ENCODE data around the gene BCL11B. TPM values are rescaled to one million over a fixed set of nuclear protein-coding genes. Genes with fewer than 3 reads are reported as not detected.

Gene BCL11B
- total RNA-seq, 4 donors from 2014 or later: 39.1 to 74.3 (median 51.7) TPM

GRCh38 chr14:99258341-99258861, 13.6 kb downstream of the BCL11B start:
- 8 to 9% methylated on average over 8 of the region's 8 CpGs for WGBS, 2 donors
- peak in 1 of 2 donors; percentile 87 for DNase-seq (ENCODE audit: low spot score in 2 of 2)
- no peak overlapping the region for H3K4me3 ChIP-seq (ENCODE audit: low read depth, poor library complexity, severe bottlenecking)
- intact Hi-C loops (cut with DNase I; ENCODE audit: low total_unique reads): no loop called here
- TF ChIP-seq CTCF (IDR thresholded peaks at IDR 0.05): no peak
- TF ChIP-seq POLR2A (IDR thresholded peaks at IDR 0.05): no peak

GRCh38 chr14:99257673-99258221, 14.2 kb downstream of the BCL11B start:
- H3K4me3 ChIP-seq (ENCODE audit: low read depth, poor library complexity, severe bottlenecking): no peak overlapping the region
- TF ChIP-seq POLR2A (IDR thresholded peaks at IDR 0.05) (no peak), CTCF (IDR thresholded peaks at IDR 0.05) (no peak)
- intact Hi-C loops (cut with DNase I; ENCODE audit: low total_unique reads): no loop called here
- no peak for DNase-seq (ENCODE audit: low spot score in 2 of 2)
- WGBS, 2 donors: 52 to 60% methylated on average over 15 to 16 of the region's 16 CpGs

GRCh38 chr14:99257122-99257672, 14.8 kb downstream of the BCL11B start:
- no peak for TF ChIP-seq CTCF (IDR thresholded peaks at IDR 0.05)
- no peak for TF ChIP-seq POLR2A (IDR thresholded peaks at IDR 0.05)
- no peak overlapping the region for H3K4me3 ChIP-seq (ENCODE audit: low read depth, poor library complexity, severe bottlenecking)
- 85 to 93% methylated on average over 9 to 14 of the region's 14 CpGs for WGBS, 2 donors
- no peak for DNase-seq (ENCODE audit: low spot score in 2 of 2)
- intact Hi-C loops (cut with DNase I; ENCODE audit: low total_unique reads): no loop called here

GRCh38 chr14:99256483-99256874, 15.5 kb downstream of the BCL11B start:
- intact Hi-C loops (cut with DNase I; ENCODE audit: low total_unique reads): no loop called here
- 49% methylated on average over 3 to 5 of the region's 5 CpGs for WGBS, 2 donors

GRCh38 chr14:99255621-99256482, 16.1 kb downstream of the BCL11B start:
- WGBS, 2 donors: 79% methylated on average over 19 of the region's 19 CpGs
- no peak for DNase-seq (ENCODE audit: low spot score in 2 of 2)
- intact Hi-C loops (cut with DNase I; ENCODE audit: low total_unique reads): no loop called here
- no peak overlapping the region for H3K4me3 ChIP-seq (ENCODE audit: low read depth, poor library complexity, severe bottlenecking)
- TF ChIP-seq CTCF (IDR thresholded peaks at IDR 0.05) (no peak), POLR2A (IDR thresholded peaks at IDR 0.05) (no peak)

More at GRCh38 chr14:99256483-99256874, 15.5 kb downstream of the BCL11B start:
- no peak for DNase-seq (ENCODE audit: low spot score in 2 of 2)
- TF ChIP-seq POLR2A (IDR thresholded peaks at IDR 0.05): no peak
- no peak for TF ChIP-seq CTCF (IDR thresholded peaks at IDR 0.05)
- no peak overlapping the region for H3K4me3 ChIP-seq (ENCODE audit: low read depth, poor library complexity, severe bottlenecking)
